Prostate gland (tissue), 2 donors: ENCODE results near the gene CFAP298.

ENCODE experiments used
- CTCF ChIP-seq, 4 experiments: fragments of 200-600 bp in 2 of 4; fragments of 450-650 bp in 2 of 4; sonication (generic) in 2 of 4; IDR thresholded peaks; 1 replicate in 3 of 4; 2 replicates in 1 of 4; pipeline ENCODE4 v1.5.1; 2016 to 2019; ENCODE audit warnings: antibody characterized with exemption in 4 of 4, mild to moderate bottlenecking in 2 of 4, moderate library complexity in 2 of 4
- POLR2A ChIP-seq: fragments of 450-650 bp; IDR thresholded peaks from one replicate; pipeline ENCODE4 v1.6.1; 2016; ENCODE audit warnings: antibody characterized with exemption, mild to moderate bottlenecking
- POLR2AphosphoS5 ChIP-seq: sonication (generic); formaldehyde crosslinking; IDR thresholded peaks from one replicate; pipeline ENCODE4 v1.6.1; 2017; ENCODE audit warnings: antibody characterized with exemption

- TF ChIP-seq CTCF (IDR thresholded peaks at IDR 0.05) (no peak), POLR2A (no peak), POLR2AphosphoS5 (no peak)
Measured at GRCh38 chr21:32559006-32559610, 53.1 kb downstream of the CFAP298 start.
